ENCODE data around the gene ALDH3B2. TPM values are rescaled to one million over a fixed set of nuclear protein-coding genes. Genes with fewer than 3 reads are reported as not detected.

ALDH3B2 gene
- polyA plus RNA-seq, 1 of the 3 experiments (the other 2 are of a cell fraction) = not detected

DNA sequence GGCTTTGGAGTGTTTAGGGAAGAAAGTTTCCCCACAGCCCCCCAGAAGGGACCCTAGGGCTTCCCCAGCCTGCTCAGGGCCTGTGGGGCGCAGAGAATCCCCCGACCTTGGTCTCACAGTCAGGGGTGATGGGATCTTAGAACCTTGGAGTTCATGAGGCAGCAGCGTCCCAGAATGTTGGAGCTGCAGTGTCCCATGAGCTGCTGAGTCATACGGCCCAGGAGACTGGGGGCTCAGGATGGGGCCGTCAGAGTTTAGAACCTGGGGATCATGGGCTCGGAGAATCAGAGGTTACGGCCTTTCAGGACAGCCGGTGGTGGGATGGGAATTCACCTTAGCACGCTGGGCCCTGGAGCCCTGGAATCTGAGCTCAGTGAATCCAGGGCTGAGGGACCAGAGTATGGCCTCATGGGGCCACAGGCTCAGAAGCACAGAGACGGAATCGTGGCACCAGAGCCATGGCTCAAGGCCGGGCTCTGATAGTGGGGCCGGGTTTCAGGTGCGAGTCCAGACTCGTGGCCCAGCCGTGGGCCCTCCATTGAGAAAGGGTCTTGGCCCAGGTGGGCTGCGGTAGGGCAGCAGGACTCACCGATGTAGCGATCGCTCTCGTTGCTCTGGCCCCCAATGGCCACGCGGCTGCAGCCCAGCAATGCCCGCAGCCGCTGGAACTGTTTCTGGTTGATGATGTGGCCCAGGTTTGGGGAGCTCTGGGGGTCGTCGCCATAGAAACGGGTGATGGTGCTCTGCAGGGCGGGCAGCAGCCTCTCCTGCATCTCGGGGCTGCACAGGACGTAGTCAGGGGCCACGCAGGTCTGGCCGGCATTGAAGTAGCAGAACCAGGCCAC, 9.5 kb downstream of the ALDH3B2 start:
- CTCF ChIA-PET = interaction anchor here (0.6 to 0.7 kb wide), 4 partner anchors 35 to 343 kb away, joined by 3 read pairs; partner anchors contain the start of gene NUDT8
- no peaks in the 10 kb centered on the region for H4K20me1 ChIP-seq (ENCODE audit: insufficient read depth)
- POLR2A ChIA-PET = no interaction called here
- H3K36me3 ChIP-seq (replicated peaks in 1 of 2; ENCODE audit: control insufficient read depth in 1 of 2, insufficient read depth in 2 of 2, low read length in 1 of 2) = no peaks in the 10 kb centered on the region
- no peaks in the 10 kb centered on the region for H3K9me3 ChIP-seq
- H3F3A ChIP-seq (replicated peaks; ENCODE audit: insufficient read depth) = no peaks in the 10 kb centered on the region
- H3K4me2 ChIP-seq = no peak overlapping the region
- H3K4me1 ChIP-seq (ENCODE audit: control insufficient read depth in 1 of 2, insufficient read depth in 2 of 2, low read depth in 1 of 2, low read length in 1 of 2) = no peaks in the 10 kb centered on the region
- DNase-seq = no peak
- no peak overlapping the region for H3K27ac ChIP-seq (ENCODE audit: low read depth in 2 of 2, low read length in 1 of 2)
- no peaks in the 10 kb centered on the region for H3K9me2 ChIP-seq
- H3K27me3 ChIP-seq (ENCODE audit: insufficient read depth) = peaks cover 5% of the 10 kb centered on the region; the same call in 1 of the 2 replicates
- WGBS (ENCODE audit: low lambda C conversion rate) = 63% methylated on average over 7 of the region's 33 CpGs
- no peak overlapping the region for H2AFZ ChIP-seq (ENCODE audit: low read depth)
- no peak for TF ChIP-seq TCF12 (IDR thresholded peaks at IDR 0.05)
- no peak for TF ChIP-seq RXRA (IDR thresholded peaks at IDR 0.05; ENCODE audit: borderline replicate concordance, low read depth)
- TF ChIP-seq POLR2AphosphoS5 (IDR thresholded peaks at IDR 0.05; ENCODE audit: low read depth, low read length) = no peak
- TF ChIP-seq, protein P1, sequence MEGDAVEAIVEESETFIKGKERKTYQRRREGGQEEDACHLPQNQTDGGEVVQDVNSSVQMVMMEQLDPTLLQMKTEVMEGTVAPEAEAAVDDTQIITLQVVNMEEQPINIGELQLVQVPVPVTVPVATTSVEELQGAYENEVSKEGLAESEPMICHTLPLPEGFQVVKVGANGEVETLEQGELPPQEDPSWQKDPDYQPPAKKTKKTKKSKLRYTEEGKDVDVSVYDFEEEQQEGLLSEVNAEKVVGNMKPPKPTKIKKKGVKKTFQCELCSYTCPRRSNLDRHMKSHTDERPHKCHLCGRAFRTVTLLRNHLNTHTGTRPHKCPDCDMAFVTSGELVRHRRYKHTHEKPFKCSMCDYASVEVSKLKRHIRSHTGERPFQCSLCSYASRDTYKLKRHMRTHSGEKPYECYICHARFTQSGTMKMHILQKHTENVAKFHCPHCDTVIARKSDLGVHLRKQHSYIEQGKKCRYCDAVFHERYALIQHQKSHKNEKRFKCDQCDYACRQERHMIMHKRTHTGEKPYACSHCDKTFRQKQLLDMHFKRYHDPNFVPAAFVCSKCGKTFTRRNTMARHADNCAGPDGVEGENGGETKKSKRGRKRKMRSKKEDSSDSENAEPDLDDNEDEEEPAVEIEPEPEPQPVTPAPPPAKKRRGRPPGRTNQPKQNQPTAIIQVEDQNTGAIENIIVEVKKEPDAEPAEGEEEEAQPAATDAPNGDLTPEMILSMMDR (IDR thresholded peaks at IDR 0.05) = no peak
- TF ChIP-seq, protein P2, sequence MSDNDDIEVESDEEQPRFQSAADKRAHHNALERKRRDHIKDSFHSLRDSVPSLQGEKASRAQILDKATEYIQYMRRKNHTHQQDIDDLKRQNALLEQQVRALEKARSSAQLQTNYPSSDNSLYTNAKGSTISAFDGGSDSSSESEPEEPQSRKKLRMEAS (IDR thresholded peaks at IDR 0.05; ENCODE audit: low read depth) = no peak
- no peak for TF ChIP-seq GABPA (IDR thresholded peaks at IDR 0.05; ENCODE audit: low read depth)
- TF ChIP-seq, protein P3, sequence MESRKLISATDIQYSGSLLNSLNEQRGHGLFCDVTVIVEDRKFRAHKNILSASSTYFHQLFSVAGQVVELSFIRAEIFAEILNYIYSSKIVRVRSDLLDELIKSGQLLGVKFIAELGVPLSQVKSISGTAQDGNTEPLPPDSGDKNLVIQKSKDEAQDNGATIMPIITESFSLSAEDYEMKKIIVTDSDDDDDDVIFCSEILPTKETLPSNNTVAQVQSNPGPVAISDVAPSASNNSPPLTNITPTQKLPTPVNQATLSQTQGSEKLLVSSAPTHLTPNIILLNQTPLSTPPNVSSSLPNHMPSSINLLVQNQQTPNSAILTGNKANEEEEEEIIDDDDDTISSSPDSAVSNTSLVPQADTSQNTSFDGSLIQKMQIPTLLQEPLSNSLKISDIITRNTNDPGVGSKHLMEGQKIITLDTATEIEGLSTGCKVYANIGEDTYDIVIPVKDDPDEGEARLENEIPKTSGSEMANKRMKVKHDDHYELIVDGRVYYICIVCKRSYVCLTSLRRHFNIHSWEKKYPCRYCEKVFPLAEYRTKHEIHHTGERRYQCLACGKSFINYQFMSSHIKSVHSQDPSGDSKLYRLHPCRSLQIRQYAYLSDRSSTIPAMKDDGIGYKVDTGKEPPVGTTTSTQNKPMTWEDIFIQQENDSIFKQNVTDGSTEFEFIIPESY (IDR thresholded peaks at IDR 0.05; ENCODE audit: borderline replicate concordance, low read depth) = no peak
- TF ChIP-seq RFX5 (IDR thresholded peaks at IDR 0.05; ENCODE audit: low read length) = no peak
- no peak for TF ChIP-seq MXI1 (IDR thresholded peaks at IDR 0.05; ENCODE audit: low read depth, low read length)
- no peak for TF ChIP-seq GATA2 (CRISPR knock-in tag; IDR thresholded peaks at IDR 0.05)
- TF ChIP-seq CHD2 (IDR thresholded peaks at IDR 0.05; ENCODE audit: low read length, partially characterized antibody) = no peak
- TF ChIP-seq, protein P4, sequence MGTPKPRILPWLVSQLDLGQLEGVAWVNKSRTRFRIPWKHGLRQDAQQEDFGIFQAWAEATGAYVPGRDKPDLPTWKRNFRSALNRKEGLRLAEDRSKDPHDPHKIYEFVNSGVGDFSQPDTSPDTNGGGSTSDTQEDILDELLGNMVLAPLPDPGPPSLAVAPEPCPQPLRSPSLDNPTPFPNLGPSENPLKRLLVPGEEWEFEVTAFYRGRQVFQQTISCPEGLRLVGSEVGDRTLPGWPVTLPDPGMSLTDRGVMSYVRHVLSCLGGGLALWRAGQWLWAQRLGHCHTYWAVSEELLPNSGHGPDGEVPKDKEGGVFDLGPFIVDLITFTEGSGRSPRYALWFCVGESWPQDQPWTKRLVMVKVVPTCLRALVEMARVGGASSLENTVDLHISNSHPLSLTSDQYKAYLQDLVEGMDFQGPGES (IDR thresholded peaks at IDR 0.05; ENCODE audit: low read depth, low read length) = no peak
- no peak for TF ChIP-seq ELF1 (IDR thresholded peaks at IDR 0.05)
- TF ChIP-seq NFIC (IDR thresholded peaks at IDR 0.05; ENCODE audit: borderline replicate concordance) = no peak
- no peak for TF ChIP-seq JUND (IDR thresholded peaks at IDR 0.05)
- TF ChIP-seq EZH2phosphoT487 (IDR thresholded peaks at IDR 0.05; ENCODE audit: borderline replicate concordance, low read depth) = no peak
- no peak for TF ChIP-seq FOXM1 (IDR thresholded peaks at IDR 0.05; ENCODE audit: low read depth)
- TF ChIP-seq REST (IDR thresholded peaks at IDR 0.05; ENCODE audit: low read depth, low read length) = no peak
- no peak overlapping the region for H3K4me3 ChIP-seq (ENCODE audit: low read depth in 2 of 2, low read length in 1 of 2)
- no peaks in the 10 kb centered on the region for H3K79me2 ChIP-seq (ENCODE audit: insufficient read depth)
- no peak overlapping the region for H3K9ac ChIP-seq

All from SK-N-SH (cell line).